RCC 7860 (cell line): ENCODE measurements around the gene KNDC1.
A peak's percentile ranks its signal among the peaks of the same experiment; 100 is the strongest.
"Not testable (repeated sequence)": the region's sequence is repeated elsewhere in the genome, so short reads cannot be mapped to it uniquely, and the experiment has no call there.

Experiments used
- DNase-seq: peaks from one replicate; pipeline ENCODE4 v3.0.0-alpha.2; 2015; ENCODE audit warnings: low spot score
- FAIRE-seq: peaks from 2 replicates; lab custom pipeline; 2012; peaks lifted over from hg19 to GRCh38; lab: Jason Lieb, UNC

Gene KNDC1

GRCh38 chr10:133254421-133255120, 94.6 kb downstream of the KNDC1 start:
- FAIRE-seq, result no peak
- no peak for DNase-seq

GRCh38 chr10:133255323-133255722, 95.3 kb downstream of the KNDC1 start:
- DNase-seq, result no peak
- no peak for FAIRE-seq

GRCh38 chr10:133257489-133258065, 97.6 kb downstream of the KNDC1 start:
- DNase-seq, result no peak

GRCh38 chr10:133258066-133258817, 98.2 kb downstream of the KNDC1 start:
- no peak for FAIRE-seq
- DNase-seq, result no peak

More at GRCh38 chr10:133257489-133258065, 97.6 kb downstream of the KNDC1 start:
- FAIRE-seq, result no peak

GRCh38 chr10:133258818-133259601, 99.0 kb downstream of the KNDC1 start:
- FAIRE-seq (peak; percentile 95), DNase-seq (peak; percentile 97)

GRCh38 chr10:133259602-133259989, 99.6 kb downstream of the KNDC1 start:
- DNase-seq (no peak), FAIRE-seq (no peak)

- DNase-seq, result no peak
- FAIRE-seq, result no peak
Measured at GRCh38 chr10:133260895-133261725, 101.1 kb downstream of the KNDC1 start.

GRCh38 chr10:133261726-133262325, 101.8 kb downstream of the KNDC1 start:
- FAIRE-seq, result no peak

GRCh38 chr10:133262696-133263095, 102.7 kb downstream of the KNDC1 start:
- FAIRE-seq, result no peak
- no peak for DNase-seq

More at GRCh38 chr10:133261726-133262325, 101.8 kb downstream of the KNDC1 start:
- DNase-seq, result peak; percentile 35

- DNase-seq (no peak), FAIRE-seq (no peak)
Measured at GRCh38 chr10:133263674-133264073, 103.7 kb downstream of the KNDC1 start.

- DNase-seq, result no peak
- FAIRE-seq, result no peak
Measured at GRCh38 chr10:133264461-133264860, 104.4 kb downstream of the KNDC1 start.

GRCh38 chr10:133265052-133265451, 105.0 kb downstream of the KNDC1 start:
- DNase-seq, FAIRE-seq: not testable (repeated sequence)

GRCh38 chr10:133266056-133266795, 106.2 kb downstream of the KNDC1 start:
- FAIRE-seq (no peak), DNase-seq (no peak)

GRCh38 chr10:133267293-133267692, 107.3 kb downstream of the KNDC1 start:
- no peak for DNase-seq
- FAIRE-seq, result no peak

GRCh38 chr10:133267829-133268228, 107.8 kb downstream of the KNDC1 start:
- DNase-seq (no peak), FAIRE-seq (no peak)

- no peak for DNase-seq
- FAIRE-seq, result no peak
Measured at GRCh38 chr10:133268532-133268931, 108.5 kb downstream of the KNDC1 start.

- FAIRE-seq, result no peak
- DNase-seq, result no peak
Measured at GRCh38 chr10:133269367-133269766, 109.3 kb downstream of the KNDC1 start.

- no peak for DNase-seq
- no peak for FAIRE-seq
Measured at GRCh38 chr10:133270204-133270603, 110.2 kb downstream of the KNDC1 start.

- FAIRE-seq (no peak), DNase-seq (no peak)
Measured at GRCh38 chr10:133270773-133271297, 110.8 kb downstream of the KNDC1 start.
